GM06990 (cell line): ENCODE data around the gene MEIS3.
"Not testable (repeated sequence)": the region's sequence is repeated elsewhere in the genome, so short reads cannot be mapped to it uniquely, and the experiment has no call there.

Experiments used
- DNase-seq: peaks from one replicate; pipeline ENCODE4 v3.0.0-alpha.2; 2011; ENCODE audit not compliant: insufficient read length; ENCODE audit errors: extremely low read depth
- H3K27me3 ChIP-seq: replicated peaks from 2 replicates; pipeline ENCODE4 v1.6.0; 2011; ENCODE audit warnings: low read length; ENCODE audit not compliant: control insufficient read depth, insufficient read depth
- H3K36me3 ChIP-seq: 2 replicates; pipeline ENCODE4 v1.5.1; 2011; ENCODE audit warnings: low read length; ENCODE audit not compliant: control insufficient read depth, insufficient read depth
- H3K4me3 ChIP-seq: replicated peaks from 2 replicates; pipeline ENCODE4 v1.5.1; 2011; ENCODE audit warnings: low read depth, mild to moderate bottlenecking, control low read depth, low read length
- TF ChIP-seq, protein P1 (sequence below): IDR thresholded peaks from 2 replicates; pipeline ENCODE4 v1.5.1; 2011; ENCODE audit warnings: low read length, control low read depth, mild to moderate bottlenecking, inconsistent platforms; ENCODE audit not compliant: insufficient read depth, poor library complexity, severe bottlenecking

Gene MEIS3

DNA sequence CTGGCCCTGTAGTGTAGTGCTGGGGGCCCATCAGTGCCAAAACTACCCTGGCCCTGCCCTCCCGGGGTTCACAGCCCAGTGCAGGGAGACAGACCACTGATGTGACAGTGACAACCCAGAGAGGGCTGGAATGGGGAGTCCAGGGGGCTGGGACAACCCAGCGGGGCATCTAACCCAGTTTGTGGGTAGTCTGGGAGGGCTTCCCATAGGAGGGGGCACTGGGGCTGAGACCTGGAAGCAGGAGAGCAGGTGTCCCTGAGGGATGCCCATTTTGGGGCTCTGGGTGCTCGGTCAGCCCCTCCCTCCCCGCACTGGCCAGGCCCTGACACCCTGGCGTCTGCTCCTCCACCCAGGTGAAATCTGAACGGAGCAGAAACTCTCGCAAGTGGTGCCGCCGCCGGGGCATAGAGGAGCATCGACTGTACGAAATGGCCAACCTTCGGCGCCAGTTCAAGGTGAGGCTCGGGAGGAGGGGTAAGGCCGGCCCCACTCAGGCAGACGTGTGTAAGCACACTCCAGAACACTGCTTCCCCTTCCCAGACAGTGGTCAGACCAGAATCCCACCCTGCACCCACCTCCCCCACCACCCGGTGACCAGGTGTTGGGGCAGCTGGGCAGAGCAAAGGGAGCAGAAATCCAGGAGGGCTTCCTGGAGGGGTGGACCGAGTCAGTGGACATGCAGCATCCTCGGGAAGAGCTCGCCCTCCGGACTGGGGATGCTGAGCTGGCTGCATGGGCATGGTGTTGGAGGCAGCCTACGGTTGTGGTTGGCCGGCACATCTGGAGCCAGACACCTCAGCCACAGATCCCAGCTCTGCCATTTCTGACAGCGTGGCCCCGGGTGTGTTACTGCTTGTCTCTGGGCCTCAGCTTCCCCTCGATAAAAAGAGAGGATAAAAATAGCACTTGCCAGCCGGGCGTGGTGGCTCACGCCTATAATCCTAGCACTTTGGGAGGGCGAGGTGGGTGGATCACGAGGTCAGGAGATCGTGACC is 45.8 kb downstream of the MEIS3 start:
- no peak for DNase-seq

DNA sequence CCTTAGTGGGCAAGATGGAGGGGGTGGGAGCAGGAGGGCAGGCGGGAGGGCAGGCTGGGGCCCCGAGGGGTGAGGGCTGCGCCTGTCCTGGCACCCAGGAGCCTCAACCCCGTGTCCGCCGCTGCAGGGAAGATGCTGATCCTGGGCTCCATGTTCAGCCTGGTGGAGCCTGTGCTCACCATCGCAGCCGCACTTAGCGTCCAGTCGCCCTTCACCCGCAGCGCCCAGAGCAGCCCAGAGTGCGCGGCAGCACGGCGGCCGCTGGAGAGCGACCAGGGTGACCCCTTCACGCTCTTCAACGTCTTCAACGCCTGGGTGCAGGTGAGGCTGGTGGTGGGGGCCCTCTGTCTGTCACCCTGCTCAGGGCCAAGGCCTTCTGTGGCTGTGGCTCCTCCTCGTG is 46.7 kb downstream of the MEIS3 start:
- TF ChIP-seq, protein P1, sequence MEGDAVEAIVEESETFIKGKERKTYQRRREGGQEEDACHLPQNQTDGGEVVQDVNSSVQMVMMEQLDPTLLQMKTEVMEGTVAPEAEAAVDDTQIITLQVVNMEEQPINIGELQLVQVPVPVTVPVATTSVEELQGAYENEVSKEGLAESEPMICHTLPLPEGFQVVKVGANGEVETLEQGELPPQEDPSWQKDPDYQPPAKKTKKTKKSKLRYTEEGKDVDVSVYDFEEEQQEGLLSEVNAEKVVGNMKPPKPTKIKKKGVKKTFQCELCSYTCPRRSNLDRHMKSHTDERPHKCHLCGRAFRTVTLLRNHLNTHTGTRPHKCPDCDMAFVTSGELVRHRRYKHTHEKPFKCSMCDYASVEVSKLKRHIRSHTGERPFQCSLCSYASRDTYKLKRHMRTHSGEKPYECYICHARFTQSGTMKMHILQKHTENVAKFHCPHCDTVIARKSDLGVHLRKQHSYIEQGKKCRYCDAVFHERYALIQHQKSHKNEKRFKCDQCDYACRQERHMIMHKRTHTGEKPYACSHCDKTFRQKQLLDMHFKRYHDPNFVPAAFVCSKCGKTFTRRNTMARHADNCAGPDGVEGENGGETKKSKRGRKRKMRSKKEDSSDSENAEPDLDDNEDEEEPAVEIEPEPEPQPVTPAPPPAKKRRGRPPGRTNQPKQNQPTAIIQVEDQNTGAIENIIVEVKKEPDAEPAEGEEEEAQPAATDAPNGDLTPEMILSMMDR = no peak
- H3K36me3 ChIP-seq = peaks cover 48% of the 10 kb centered on the region
- DNase-seq = no peak
- H3K4me3 ChIP-seq = no peak overlapping the region
- H3K27me3 ChIP-seq = no peaks in the 10 kb centered on the region

More for the DNA sequence above, 45.8 kb downstream of the MEIS3 start:
- Histone ChIP-seq H3K36me3 (peaks cover 53% of the 10 kb centered on the region), H3K27me3 (no peaks in the 10 kb centered on the region), H3K4me3 (no peak overlapping the region)
- TF ChIP-seq, protein P1 = no peak

DNA sequence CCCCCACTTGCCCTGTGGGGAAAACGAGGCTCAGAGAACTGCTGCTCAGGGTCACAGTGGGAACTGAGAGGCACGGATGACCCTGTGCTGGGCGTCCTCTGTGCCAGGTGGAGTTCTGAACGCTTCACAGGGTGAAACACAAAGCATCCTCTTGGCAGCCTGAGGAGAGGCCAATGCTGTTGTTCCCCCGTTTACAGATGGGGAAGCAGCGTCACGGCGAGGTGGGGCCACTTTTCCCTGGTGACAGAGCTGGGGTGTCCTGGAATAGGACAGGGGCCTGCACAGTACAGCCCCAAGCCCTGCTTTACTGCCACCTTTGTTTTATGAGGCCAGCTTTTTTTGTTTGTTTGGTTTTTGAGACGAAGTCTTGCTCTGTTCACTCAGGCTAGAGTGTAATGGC is 48.1 kb downstream of the MEIS3 start:
- DNase-seq = no peak
- TF ChIP-seq, protein P1 = no peak
- Histone ChIP-seq H3K4me3 (no peak overlapping the region), H3K36me3 (peaks cover 42% of the 10 kb centered on the region), H3K27me3 (no peaks in the 10 kb centered on the region)

DNA sequence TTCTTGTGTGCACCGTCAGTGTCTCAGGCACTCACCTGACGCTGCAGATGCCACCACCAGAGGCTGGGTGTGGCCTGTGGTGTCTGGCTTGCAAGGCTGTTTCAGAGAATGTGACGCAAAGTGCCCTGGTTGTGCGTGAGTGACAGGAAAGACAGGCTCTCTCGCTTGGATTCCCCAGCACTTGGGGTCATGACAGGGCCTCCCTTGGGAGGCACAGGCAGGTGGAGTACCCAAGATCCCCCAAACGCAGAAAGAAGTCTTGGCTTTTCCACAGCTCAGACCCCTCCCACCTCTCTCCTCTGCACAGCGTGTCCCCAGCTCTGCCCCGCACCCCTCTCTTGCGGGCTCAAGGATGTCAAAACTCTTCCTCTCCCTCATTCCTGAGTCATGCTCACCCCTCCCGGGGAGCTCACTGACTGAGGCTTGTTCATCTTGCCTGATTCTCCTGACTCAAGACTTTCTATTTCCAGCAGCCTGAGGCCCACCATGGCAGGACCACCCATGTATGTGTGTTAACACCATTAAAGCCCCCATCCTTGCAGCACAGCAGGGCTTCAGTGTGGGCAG is 49.2 kb downstream of the MEIS3 start:
- TF ChIP-seq, protein P1 = no peak

DNA sequence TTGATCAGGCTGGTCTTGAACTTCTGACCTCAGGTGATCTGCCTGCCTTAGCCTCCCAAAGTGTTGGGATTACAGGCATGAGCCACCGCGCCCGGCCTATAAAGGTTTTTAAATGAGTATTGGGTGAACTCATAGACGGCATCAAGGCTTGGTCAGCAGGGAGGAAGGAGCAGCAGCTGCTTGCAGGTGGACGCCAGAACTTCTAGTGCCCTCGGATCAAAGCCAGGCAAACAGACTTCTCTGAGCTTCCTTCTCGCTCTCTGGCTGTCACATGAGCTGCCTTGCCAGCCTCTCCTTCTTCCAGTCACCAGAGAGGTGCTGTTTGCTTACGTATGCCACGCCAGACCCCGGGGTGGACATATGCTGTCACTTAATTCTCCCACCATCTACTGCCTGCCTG is 53.9 kb downstream of the MEIS3 start:
- H3K27me3 ChIP-seq, DNase-seq, H3K4me3 ChIP-seq: not testable (repeated sequence)
- peaks cover 29% of the 10 kb centered on the region for H3K36me3 ChIP-seq

More for the DNA sequence above, 49.2 kb downstream of the MEIS3 start:
- peaks cover 35% of the 10 kb centered on the region for H3K36me3 ChIP-seq
- DNase-seq = no peak
- H3K27me3 ChIP-seq = no peaks in the 10 kb centered on the region
- no peak overlapping the region for H3K4me3 ChIP-seq
